GM23338 (cell line): ENCODE measurements around the gene SUV39H1. TPM values are rescaled to one million over a fixed set of nuclear protein-coding genes. Genes with fewer than 3 reads are reported as not detected.
A peak's percentile ranks its signal among the peaks of the same experiment; 100 is the strongest.

Experiments used
- ATAC-seq: fragments of 200-7000 bp; cut with Tn5 transposase; 3 replicates; pipeline ENCODE4 v1.9.1; 2020
- DNase-seq: peaks from one replicate; pipeline ENCODE4 v3.0.0-alpha.2; 2015; ENCODE audit warnings: low spot score
- H2AFZ ChIP-seq: fragments of 200-600 bp; sonication (generic); 2 replicates; pipeline ENCODE4 v1.8.0; 2016; ENCODE audit warnings: antibody characterized with exemption, mild to moderate bottlenecking, moderate library complexity
- H3F3A ChIP-seq: fragments of 200-600 bp; sonication (generic); replicated peaks from 2 replicates; pipeline ENCODE4 v1.8.0; 2017; ENCODE audit warnings: antibody characterized with exemption, mixed run types, low read depth
- H3K27ac ChIP-seq: fragments of 200-600 bp; sonication (generic); 2 replicates; pipeline ENCODE4 v1.6.1; 2016; ENCODE audit warnings: low read depth
- H3K27me3 ChIP-seq: fragments of 200-600 bp; sonication (generic); 2 replicates; pipeline ENCODE4 v1.8.0; 2016; ENCODE audit warnings: mild to moderate bottlenecking, mixed run types, moderate library complexity; ENCODE audit not compliant: insufficient read depth
- H3K36me3 ChIP-seq: fragments of 200-600 bp; sonication (generic); 2 replicates; pipeline ENCODE4 v1.8.0; 2016; ENCODE audit warnings: mild to moderate bottlenecking; ENCODE audit not compliant: insufficient read depth
- H3K4me1 ChIP-seq: fragments of 200-600 bp; sonication (generic); 2 replicates; pipeline ENCODE4 v1.8.0; 2016; ENCODE audit warnings: mild to moderate bottlenecking, moderate library complexity; ENCODE audit not compliant: insufficient read depth
- H3K4me2 ChIP-seq: fragments of 200-600 bp; sonication (generic); 2 replicates; pipeline ENCODE4 v1.7.1; 2017; ENCODE audit warnings: mixed run types
- H3K4me3 ChIP-seq: fragments of 200-600 bp; sonication (generic); 2 replicates; pipeline ENCODE4 v1.6.1; 2016; ENCODE audit warnings: mixed run types
- H3K79me2 ChIP-seq: fragments of 200-600 bp; sonication (generic); replicated peaks from 2 replicates; pipeline ENCODE4 v1.8.0; 2017; ENCODE audit warnings: mild to moderate bottlenecking; ENCODE audit not compliant: insufficient read depth
- H3K9me2 ChIP-seq: fragments of 200-600 bp; sonication (generic); 2 replicates; pipeline ENCODE4 v1.8.0; 2017; ENCODE audit not compliant: insufficient read depth
- H4K20me1 ChIP-seq: fragments of 200-600 bp; sonication (generic); replicated peaks from 2 replicates; pipeline ENCODE4 v1.8.0; 2017; ENCODE audit warnings: mild to moderate bottlenecking; ENCODE audit not compliant: insufficient read depth
- H3K27ac Mint-ChIP-seq: 2 replicates; pipeline ENCODE4 v1.8.0; 2020; ENCODE audit warnings: inconsistent platforms, mild to moderate bottlenecking, moderate library complexity, mixed read lengths
- H3K27me3 Mint-ChIP-seq: 3 replicates; pipeline ENCODE4 v1.8.0; 2022; ENCODE audit warnings: low read depth, mild to moderate bottlenecking, moderate library complexity, mixed read lengths, inconsistent platforms; ENCODE audit not compliant: insufficient read depth, poor library complexity
- H3K36me3 Mint-ChIP-seq: 3 replicates; pipeline ENCODE4 v1.8.0; 2021; ENCODE audit warnings: low read depth, mild to moderate bottlenecking, inconsistent platforms, moderate library complexity, mixed read lengths
- H3K4me1 Mint-ChIP-seq: 3 replicates; pipeline ENCODE4 v1.8.0; 2020; ENCODE audit warnings: mild to moderate bottlenecking, inconsistent platforms, mixed read lengths
- H3K4me3 Mint-ChIP-seq: 3 replicates; pipeline ENCODE4 v1.8.0; 2021; ENCODE audit warnings: moderate library complexity, mild to moderate bottlenecking, inconsistent platforms, mixed read lengths
- H3K9me3 Mint-ChIP-seq: 3 replicates; pipeline ENCODE4 v1.8.0; 2020; ENCODE audit warnings: moderate library complexity, mild to moderate bottlenecking, inconsistent platforms, mixed read lengths
- CTCF ChIP-seq, 2 experiments: fragments of 200-600 bp in 1 of 2; sonication (generic) in 1 of 2; conservative IDR thresholded peaks; 2 replicates each; pipeline versions ENCODE4 v1.5.1 to v1.6.1; 2016 to 2017; ENCODE audit warnings: antibody characterized with exemption in 2 of 2, low read depth in 2 of 2, mild to moderate bottlenecking in 2 of 2, moderate library complexity in 1 of 2
- ETS1 ChIP-seq: IDR thresholded peaks from 2 replicates; pipeline ENCODE4 v1.6.1; 2016; ENCODE audit warnings: antibody characterized with exemption
- EZH2 ChIP-seq: fragments of 200-600 bp; sonication (generic); IDR thresholded peaks from one replicate; pipeline ENCODE4 v1.8.0; 2017; ENCODE audit warnings: antibody characterized with exemption, mild to moderate bottlenecking, low read depth; ENCODE audit not compliant: unreplicated experiment
- EZH2phosphoT487 ChIP-seq: fragments of 200-600 bp; sonication (generic); IDR thresholded peaks from one replicate; pipeline ENCODE4 v1.8.1; 2018; ENCODE audit warnings: antibody characterized with exemption; ENCODE audit not compliant: unreplicated experiment
- JUNB ChIP-seq: IDR thresholded peaks from one replicate; pipeline ENCODE4 v1.6.1; 2016; ENCODE audit warnings: antibody characterized with exemption; ENCODE audit not compliant: unreplicated experiment
- POLR2AphosphoS5 ChIP-seq: IDR thresholded peaks from 2 replicates; pipeline ENCODE4 v1.6.1; 2016; ENCODE audit warnings: antibody characterized with exemption, low read depth
- ZNF114 ChIP-seq: fragments of 250-450 bp; sonication (Bioruptor Pico); IDR thresholded peaks from 2 replicates; pipeline ENCODE4 v1.5.0; 2020; ENCODE audit warnings: mild to moderate bottlenecking, moderate library complexity
- long read RNA-seq: library from polyadenylated mRNA; unstranded; transcript quantifications from one replicate; pipeline ENCODE4 v2.0.0, GENCODE V29; 2020; ENCODE audit not compliant: unreplicated experiment
- polyA plus RNA-seq: library from polyadenylated mRNA; unstranded; fragments of >200 nt; fragmentation: Nextera tagmentation; extraction: Ambion mirVana; gene quantifications from 2 replicates; pipeline ENCODE4 v1.2.1, GENCODE V29; 2016
- total RNA-seq: library from RNA; depleted of rRNA; stranded (reverse); fragments of >200 nt; shearing (Covaris generic); gene quantifications from 2 replicates; pipeline ENCODE4 v1.2.3, GENCODE V29; 2014; rRNA removed
- TF ChIP-seq, protein P1 (sequence below): fragments of 250-450 bp; sonication (Bioruptor Pico); IDR thresholded peaks from 2 replicates; pipeline ENCODE4 v1.5.0; 2020; ENCODE audit warnings: mild to moderate bottlenecking, moderate library complexity

The SUV39H1 gene, protein sequence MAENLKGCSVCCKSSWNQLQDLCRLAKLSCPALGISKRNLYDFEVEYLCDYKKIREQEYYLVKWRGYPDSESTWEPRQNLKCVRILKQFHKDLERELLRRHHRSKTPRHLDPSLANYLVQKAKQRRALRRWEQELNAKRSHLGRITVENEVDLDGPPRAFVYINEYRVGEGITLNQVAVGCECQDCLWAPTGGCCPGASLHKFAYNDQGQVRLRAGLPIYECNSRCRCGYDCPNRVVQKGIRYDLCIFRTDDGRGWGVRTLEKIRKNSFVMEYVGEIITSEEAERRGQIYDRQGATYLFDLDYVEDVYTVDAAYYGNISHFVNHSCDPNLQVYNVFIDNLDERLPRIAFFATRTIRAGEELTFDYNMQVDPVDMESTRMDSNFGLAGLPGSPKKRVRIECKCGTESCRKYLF
- total RNA-seq, result 14.1 and 15.2 TPM in 2 replicates
- 9.0 and 9.5 TPM in 2 replicates for polyA plus RNA-seq
- long read RNA-seq, partial matches to known transcripts, result 0 of 4 reads
- long read RNA-seq, other reads (novel, unspliced or antisense), result 0 of 4 reads

GRCh38 chrX:48696301-48696908 lies at the start of gene SUV39H1:
TSS of gene SUV39H1 (plus strand) at chrX:48696734. CDS start at chrX:48696785, 51 bp downstream.
- Histone ChIP-seq H3K36me3 (no peaks in the 10 kb centered on the region), H3K27ac (no peak within 1 kb of the TSS), H2AFZ (no peak within 1 kb of the TSS), H3K4me1 (peaks cover 8% of the 10 kb centered on the region; the same call in 1 of the 2 replicates), H3K27me3 (no peaks in the 10 kb centered on the region), H4K20me1 (no peaks in the 10 kb centered on the region), H3K4me2 (peak within 1 kb of the TSS; percentile 82), H3F3A (no peaks in the 10 kb centered on the region), H3K9me2 (no peaks in the 10 kb centered on the region), H3K79me2 (peaks cover 9% of the 10 kb centered on the region), H3K4me3 (peak within 1 kb of the TSS; percentile 67)
- DNase-seq, result peak; percentile 82
- ATAC-seq, result peak; percentile 86
- H3K9me3 Mint-ChIP-seq, result no peaks in the 10 kb centered on the region; the same call in 2 of the 3 replicates
- H3K36me3 Mint-ChIP-seq, result peaks cover 22% of the 10 kb centered on the region
- peak within 1 kb of the TSS; percentile 96 for H3K27ac Mint-ChIP-seq
- peaks cover 39% of the 10 kb centered on the region for H3K4me1 Mint-ChIP-seq
- TF ChIP-seq EZH2 (no peak), POLR2AphosphoS5 (peak; percentile 37; the same call in 1 of the 2 replicates), ZNF114 (CRISPR knock-in tag) (no peak), CTCF (conservative IDR thresholded peaks at IDR 0.05; ENCODE audit: low read depth in 2 of 2) (no peak), JUNB (no peak), ETS1 (no peak), EZH2phosphoT487 (no peak)
- TF ChIP-seq, protein P1, sequence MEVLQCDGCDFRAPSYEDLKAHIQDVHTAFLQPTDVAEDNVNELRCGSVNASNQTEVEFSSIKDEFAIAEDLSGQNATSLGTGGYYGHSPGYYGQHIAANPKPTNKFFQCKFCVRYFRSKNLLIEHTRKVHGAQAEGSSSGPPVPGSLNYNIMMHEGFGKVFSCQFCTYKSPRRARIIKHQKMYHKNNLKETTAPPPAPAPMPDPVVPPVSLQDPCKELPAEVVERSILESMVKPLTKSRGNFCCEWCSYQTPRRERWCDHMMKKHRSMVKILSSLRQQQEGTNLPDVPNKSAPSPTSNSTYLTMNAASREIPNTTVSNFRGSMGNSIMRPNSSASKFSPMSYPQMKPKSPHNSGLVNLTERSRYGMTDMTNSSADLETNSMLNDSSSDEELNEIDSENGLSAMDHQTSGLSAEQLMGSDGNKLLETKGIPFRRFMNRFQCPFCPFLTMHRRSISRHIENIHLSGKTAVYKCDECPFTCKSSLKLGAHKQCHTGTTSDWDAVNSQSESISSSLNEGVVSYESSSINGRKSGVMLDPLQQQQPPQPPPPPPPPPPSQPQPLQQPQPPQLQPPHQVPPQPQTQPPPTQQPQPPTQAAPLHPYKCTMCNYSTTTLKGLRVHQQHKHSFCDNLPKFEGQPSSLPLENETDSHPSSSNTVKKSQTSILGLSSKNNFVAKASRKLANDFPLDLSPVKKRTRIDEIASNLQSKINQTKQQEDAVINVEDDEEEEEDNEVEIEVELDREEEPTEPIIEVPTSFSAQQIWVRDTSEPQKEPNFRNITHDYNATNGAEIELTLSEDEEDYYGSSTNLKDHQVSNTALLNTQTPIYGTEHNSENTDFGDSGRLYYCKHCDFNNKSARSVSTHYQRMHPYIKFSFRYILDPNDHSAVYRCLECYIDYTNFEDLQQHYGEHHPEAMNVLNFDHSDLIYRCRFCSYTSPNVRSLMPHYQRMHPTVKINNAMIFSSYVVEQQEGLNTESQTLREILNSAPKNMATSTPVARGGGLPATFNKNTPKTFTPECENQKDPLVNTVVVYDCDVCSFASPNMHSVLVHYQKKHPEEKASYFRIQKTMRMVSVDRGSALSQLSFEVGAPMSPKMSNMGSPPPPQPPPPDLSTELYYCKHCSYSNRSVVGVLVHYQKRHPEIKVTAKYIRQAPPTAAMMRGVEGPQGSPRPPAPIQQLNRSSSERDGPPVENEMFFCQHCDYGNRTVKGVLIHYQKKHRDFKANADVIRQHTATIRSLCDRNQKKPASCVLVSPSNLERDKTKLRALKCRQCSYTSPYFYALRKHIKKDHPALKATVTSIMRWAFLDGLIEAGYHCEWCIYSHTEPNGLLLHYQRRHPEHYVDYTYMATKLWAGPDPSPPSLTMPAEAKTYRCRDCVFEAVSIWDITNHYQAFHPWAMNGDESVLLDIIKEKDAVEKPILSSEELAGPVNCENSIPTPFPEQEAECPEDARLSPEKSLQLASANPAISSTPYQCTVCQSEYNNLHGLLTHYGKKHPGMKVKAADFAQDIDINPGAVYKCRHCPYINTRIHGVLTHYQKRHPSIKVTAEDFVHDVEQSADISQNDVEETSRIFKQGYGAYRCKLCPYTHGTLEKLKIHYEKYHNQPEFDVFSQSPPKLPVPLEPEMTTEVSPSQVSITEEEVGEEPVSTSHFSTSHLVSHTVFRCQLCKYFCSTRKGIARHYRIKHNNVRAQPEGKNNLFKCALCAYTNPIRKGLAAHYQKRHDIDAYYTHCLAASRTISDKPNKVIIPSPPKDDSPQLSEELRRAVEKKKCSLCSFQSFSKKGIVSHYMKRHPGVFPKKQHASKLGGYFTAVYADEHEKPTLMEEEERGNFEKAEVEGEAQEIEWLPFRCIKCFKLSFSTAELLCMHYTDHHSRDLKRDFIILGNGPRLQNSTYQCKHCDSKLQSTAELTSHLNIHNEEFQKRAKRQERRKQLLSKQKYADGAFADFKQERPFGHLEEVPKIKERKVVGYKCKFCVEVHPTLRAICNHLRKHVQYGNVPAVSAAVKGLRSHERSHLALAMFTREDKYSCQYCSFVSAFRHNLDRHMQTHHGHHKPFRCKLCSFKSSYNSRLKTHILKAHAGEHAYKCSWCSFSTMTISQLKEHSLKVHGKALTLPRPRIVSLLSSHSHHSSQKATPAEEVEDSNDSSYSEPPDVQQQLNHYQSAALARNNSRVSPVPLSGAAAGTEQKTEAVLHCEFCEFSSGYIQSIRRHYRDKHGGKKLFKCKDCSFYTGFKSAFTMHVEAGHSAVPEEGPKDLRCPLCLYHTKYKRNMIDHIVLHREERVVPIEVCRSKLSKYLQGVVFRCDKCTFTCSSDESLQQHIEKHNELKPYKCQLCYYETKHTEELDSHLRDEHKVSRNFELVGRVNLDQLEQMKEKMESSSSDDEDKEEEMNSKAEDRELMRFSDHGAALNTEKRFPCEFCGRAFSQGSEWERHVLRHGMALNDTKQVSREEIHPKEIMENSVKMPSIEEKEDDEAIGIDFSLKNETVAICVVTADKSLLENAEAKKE (CRISPR knock-in tag), result no peak
- H3K27me3 Mint-ChIP-seq, result peaks cover 5% of the 10 kb centered on the region
- peak within 1 kb of the TSS; percentile 91 for H3K4me3 Mint-ChIP-seq
